NCI-H2081 (cell line): ENCODE results near the gene PLVAP.

ENCODE experiments used
- DNase-seq, 2 experiments: peaks; one replicate each; lab custom pipeline; 2025; lab: John Stamatoyannopoulos, UW

PLVAP gene

DNA sequence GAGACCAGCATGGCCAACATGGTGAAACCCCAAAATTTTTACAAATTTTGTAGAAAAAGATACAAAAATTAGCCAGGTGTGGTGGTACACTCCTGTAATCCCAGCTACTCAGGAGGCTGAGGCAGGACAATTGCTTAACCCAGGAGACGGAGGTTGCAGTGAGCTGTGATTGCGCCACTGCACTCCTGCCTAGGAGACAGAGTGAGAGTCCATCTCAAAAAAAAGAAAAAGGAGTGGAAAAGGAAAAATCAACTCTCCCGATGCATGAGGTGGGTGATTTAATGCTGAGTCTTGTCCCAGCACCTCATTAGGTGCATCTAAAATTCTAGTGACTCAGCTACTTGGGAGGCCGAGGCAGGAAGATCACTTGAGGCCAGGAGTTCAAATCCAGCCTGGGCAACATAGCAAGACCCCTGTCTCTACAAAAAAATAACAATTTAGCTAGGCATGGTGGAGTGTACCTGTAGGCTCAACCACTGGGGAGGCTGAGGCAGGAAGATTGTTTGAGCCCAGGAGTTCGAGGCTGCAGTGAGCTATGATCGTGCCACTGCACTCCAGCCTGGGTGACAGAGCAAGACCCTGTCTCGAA lies 20.0 kb downstream of the PLVAP start:
- no peak for DNase-seq

DNA sequence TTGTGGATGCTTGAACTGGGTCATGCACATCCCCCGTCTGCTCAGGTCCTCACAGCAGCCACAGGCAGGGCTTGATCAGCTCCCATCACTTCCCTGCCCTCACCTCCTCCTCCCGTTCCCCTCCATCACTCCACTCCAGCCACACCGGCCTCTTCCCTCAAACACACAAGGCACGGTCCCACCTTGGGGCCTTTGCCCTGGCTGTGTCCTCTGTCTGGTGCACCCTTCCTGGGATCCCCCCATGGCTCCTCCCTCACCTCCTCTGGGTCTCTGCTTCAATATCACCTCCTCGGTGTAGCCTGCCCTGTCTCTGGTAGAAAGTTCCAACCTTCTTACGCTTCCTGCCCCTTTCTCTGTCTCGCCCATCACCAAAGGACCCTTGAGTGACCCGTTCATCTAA lies 23.8 kb downstream of the PLVAP start:
- no peak for DNase-seq

DNA sequence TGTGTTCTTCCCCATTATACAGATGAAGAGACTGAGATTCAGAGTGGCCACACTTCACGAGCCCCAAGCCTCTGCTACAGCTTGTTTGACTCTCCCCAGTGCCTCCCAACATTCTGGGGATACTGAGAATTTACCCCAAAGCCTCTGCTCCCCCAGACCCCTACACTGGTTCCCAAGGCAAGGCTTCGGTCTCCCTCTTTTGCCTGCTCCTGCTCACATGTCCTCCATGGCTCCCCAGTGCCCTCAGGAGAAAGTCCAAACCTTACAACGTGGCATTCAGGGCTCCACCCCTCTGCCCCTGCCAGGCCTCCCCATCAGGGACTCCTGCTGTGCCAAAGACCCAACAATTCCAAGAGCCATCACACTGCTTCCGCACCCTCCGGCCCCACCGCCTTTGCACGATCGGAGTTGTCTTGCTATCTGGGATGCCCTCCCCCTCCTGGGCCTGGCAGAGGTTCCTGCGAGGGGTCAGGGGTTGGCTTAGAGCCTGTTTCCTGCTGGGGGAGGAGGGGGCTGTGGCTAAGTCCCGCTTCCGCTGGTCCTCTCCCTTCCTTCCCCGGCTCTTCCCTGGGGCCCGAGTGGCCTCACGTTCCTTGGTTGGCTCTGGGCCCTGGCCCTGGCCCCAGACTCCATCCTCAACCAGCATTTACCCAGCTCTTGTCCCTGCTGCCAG lies 24.4 kb downstream of the PLVAP start:
- DNase-seq, result no peak

DNA sequence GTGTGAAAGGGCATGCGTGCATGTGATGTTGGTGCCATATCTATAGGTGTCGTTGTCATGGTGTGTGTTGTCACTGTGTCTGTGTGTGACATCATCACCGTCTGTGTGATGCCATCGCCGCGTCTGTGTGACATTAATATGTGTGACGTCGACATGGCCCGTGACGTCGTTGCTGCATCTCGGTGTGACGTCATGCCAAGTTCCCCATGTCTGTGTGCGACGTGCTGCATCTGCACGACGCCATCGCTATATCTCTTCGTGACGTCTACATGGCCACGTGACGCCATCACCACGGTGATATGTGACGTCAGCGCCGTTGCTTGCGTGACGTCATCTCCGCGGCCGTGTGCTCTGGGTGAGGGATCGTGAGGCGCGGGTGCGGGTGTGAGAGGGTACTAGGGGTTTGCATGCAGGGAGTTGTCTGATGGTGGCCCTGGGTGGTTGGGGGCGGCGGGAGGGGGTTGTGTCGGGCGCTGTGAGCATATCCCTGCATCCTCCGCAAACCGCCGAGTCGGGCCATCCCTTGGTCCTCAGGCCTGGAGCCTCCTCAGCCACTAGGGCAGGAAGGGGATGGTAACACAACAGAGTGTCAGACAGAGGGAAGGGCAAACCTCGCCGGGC lies 25.2 kb downstream of the PLVAP start:
- no peak for DNase-seq

DNA sequence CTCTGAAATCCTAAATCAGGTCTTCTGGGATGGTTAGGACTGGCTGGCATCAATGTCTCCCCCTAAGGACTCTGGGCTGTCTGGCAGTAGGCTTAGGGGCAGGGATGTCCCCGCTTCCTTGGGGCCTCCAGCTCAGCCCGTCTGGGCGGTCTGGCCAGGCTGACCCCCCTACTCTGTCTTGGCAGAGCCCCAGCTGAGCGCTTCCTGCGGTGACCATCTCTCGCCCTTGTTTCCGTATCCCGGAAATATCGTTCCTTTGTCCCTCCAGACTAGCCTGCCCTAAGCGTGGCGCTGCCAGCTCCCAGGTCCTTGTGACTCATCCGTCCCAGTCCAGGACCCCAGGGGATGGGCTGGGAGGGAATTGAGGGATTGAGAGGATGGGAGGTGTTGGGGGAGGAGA lies 28.4 kb downstream of the PLVAP start:
- peak in 1 of 2 experiments; percentile 46 for DNase-seq

DNA sequence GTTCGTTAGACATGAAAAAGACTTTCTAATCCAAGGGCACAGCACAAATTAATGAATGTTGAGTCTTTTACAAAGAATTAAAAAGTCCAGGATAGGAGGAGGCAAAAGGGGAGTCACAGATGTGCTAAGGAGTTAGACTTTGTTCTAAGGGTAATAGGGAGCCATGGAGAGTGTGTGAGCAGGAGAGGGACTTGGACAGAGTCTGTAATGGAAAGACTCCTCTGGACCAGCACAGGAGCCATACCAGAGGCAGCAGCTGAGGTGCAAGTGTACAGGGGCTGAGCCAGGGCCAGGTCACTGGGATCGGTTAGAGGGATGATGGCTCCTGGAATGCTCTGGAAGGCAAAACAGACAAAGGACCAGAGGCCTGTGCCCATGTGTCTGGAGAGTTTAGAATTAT lies 29.3 kb downstream of the PLVAP start:
- no peak for DNase-seq

DNA sequence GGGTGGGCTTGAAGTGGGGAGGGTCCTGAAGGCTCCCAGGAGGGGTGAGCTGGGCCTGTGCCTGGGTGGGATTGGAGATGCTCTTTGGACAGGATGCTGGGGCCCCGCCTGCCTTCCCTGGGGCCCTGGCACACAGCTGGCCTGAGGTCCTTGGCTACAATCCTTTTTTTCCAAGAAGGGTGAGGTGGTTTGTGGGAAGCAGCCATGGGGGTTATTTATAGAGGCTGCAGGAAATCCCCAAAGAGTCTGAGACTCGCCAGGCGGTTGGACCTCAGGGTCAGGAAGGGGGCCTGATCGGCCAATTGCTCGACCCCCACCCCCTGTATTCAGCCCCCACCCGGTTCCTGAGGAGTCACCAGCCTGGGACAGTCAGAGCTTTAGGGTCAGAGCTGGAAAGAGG lies 29.8 kb downstream of the PLVAP start:
- no peak for DNase-seq

DNA sequence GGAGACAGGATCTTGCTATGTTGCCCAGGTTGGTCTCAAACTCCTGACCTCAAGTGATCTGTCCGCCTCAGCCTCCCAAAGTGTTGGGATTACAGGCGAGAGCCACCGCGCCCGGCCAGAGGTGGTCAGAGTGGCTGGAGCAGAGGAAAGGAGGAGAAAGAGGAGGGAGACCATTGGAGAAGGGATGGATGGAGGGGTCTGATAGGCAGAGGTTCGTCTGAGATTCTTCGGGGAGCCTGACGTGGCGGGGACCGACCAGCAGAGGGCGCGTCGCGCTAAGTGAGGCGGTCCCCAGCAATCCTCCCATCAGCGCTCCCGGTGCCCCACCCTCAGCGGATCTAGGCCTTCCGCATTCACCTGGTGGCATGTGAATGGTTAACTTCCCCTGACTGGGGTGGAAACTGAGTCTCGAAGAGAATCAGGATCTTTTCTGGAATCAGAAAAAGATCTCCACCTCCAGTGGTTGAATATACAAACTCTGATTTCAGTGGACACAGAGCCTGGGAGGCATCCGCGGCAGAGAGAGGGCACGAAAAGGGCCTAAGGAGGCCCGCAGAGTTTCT lies 31.0 kb downstream of the PLVAP start:
- peak; percentile 10 to 56 for DNase-seq

DNA sequence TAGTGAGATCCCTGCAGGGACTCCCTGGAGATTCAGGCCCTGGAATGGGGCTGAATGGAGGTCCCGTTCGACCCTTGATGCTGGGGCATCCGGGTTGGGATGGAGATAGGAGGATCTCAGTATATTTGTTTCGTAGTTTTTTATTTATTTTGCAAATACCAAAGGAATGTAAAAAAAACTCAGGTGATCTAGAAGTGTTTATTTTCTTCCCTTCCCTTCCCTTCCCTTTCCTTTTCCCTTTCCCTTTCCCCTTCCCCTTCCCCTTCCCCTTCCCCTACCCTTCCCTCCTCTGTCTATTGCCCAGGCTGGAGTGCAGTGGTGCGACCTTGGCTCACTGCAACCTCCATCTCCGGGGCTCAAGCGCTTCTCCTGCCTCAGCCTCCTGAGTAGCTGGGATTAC lies 35.3 kb downstream of the PLVAP start:
- DNase-seq, result no peak

DNA sequence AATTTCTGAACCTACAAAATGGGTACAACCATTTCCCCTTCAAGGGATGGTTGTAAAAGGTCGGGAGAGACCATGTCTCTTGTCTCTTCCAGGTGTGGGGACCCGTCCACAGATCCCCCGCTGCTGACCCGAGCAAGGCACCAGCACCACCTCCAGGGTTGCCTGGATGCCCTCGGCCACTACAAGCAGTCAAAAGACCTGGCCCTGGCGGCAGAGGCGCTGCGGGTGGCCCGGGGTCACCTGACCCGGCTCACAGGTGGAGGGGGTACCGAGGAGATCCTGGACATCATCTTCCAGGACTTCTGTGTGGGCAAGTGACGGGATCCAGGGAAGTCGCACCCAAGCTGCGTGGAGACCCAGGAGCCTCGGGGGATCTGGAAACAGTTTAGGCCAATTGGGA lies 35.8 kb downstream of the PLVAP start:
- no peak for DNase-seq

DNA sequence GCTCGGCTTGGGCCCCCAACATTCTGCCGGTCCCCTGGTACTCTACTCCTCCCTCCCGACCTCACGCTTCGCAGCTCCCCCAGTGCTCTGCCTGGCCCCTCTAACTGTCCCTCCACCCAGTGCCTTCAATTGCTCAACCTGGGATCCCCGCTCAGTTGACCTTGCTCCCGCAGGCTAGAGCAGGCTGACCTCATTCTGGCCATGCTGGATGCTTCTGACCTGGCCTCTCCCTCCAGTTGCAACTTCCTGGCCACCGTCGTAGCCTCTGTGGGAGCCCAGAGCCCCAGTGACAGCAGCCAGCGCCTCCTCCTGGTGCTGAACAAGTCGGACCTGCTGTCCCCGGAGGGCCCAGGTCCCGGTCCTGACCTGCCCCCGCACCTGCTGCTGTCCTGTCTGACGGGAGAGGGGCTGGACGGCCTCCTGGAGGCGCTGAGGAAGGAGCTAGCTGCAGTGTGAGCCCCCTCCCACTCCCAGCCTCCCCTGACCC lies 36.2 kb downstream of the PLVAP start:
- DNase-seq, result no peak

DNA sequence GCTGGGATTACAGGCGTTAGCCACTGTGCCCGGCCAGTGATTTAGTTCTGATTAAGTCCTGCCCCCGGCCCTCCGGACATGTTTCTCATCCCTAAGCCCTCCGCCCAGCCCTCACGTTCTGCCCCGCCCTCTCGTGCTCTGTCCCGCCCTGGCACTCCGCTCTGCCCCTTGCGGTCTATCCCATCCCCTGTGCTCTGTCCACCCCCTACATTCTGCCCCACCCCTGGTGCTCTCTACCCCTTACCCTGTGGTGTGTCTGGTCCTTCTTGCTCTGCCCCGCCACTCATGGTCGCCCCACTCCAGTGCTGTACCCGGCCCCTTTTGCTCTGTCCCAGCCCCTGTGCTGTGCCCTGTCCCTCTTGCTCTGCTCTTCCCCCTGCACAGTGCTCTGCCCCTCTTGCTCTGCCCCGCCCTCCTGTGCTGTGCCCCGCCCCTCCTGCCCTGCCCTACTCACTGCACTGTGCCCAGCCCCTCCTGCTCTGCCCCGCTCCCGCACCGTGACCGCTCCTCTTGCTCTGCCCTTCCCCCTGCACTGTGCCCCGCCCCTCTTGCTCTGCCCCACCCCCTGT lies 36.8 kb downstream of the PLVAP start:
- no peak for DNase-seq

DNA sequence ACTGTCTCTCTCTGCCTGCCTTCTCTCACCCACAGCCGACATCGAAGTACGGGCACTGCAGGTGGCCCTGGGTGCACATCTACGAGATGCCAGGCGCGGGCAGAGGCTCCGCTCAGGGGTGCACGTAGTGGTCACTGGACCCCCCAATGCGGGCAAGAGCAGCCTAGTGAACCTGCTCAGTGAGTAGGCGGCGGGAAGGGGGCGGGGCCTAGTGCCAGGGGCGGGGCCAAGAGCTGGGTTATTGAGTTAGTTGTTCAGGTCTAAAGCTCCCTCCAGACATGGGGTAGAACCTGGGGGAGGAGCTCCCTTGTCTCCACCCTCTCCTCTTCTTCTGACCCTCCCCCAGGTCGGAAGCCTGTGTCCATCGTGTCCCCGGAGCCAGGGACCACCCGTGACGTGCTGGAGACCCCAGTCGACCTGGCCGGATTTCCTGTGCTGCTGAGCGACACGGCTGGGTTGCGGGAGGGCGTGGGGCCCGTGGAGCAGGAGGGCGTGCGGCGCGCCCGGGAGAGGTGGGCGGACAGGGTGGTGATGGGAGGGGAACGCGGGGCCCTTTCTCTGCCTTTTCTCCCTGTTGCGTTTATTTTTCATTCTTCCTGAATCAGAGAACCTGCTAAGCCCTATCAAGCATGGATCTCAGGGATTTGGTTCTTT lies 37.9 kb downstream of the PLVAP start:
- DNase-seq, result no peak

DNA sequence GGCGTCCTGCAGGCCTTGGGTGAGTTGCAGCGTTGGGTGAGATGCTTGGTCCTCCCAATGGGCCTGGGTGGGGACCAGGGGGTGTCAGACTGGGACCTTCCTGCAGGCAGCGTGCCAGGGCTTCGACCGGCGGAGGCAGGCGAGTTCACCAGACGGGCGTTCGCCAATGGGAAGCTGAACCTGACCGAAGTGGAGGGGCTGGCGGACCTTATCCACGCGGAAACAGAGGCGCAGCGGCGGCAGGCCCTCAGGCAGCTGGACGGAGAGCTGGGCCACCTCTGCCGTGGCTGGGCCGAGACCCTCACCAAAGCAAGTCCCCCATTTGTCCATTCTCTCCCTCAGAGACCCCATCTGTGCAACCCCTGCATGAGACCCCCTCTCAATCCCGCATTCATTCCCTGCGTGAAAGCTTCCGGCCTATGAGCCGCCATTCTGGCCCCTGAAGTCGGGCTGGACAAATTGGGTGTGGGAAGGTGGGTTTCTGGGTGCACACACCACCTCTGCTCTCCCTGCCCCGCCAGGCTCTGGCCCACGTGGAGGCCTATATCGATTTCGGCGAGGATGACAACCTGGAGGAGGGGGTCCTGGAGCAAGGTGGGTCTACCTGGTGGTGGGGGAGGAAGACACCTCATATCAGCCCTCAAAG lies 38.6 kb downstream of the PLVAP start:
- no peak for DNase-seq

DNA sequence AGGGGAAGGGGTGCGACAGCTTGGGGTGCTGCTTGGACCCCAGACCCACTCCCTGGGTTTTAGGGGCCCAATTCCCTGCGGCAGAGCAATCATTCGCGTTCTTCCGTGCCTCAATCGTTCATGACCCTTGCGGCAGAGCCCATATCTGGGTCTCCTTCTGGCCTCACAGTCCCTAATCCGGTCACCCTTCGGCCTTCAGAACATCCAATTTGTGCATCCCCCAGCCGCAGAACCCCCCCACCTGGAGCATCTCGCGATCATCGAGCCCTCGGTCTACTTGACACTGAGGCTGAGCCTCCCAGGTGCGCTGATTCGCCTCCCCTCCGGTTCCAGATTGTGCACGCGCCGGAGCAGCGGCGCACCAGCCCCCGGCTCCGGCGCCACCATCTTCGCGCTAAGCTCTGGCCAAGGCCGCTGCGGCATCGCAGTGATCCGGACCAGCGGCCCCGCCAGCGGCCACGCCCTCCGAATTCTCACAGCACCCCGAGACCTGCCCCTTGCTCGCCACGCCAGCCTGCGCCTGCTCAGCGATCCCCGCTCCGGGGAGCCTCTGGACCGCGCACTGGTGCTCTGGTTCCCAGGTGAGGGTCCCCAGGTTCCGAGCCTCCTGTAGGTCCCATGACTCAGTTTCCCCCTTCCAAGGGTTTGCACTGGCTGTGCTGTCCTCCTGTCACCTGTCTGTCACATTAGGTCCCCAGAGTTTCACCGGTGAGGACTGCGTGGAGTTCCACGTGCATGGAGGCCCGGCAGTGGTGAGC lies 39.3 kb downstream of the PLVAP start:
- DNase-seq, result peak; percentile 17 to 37

DNA sequence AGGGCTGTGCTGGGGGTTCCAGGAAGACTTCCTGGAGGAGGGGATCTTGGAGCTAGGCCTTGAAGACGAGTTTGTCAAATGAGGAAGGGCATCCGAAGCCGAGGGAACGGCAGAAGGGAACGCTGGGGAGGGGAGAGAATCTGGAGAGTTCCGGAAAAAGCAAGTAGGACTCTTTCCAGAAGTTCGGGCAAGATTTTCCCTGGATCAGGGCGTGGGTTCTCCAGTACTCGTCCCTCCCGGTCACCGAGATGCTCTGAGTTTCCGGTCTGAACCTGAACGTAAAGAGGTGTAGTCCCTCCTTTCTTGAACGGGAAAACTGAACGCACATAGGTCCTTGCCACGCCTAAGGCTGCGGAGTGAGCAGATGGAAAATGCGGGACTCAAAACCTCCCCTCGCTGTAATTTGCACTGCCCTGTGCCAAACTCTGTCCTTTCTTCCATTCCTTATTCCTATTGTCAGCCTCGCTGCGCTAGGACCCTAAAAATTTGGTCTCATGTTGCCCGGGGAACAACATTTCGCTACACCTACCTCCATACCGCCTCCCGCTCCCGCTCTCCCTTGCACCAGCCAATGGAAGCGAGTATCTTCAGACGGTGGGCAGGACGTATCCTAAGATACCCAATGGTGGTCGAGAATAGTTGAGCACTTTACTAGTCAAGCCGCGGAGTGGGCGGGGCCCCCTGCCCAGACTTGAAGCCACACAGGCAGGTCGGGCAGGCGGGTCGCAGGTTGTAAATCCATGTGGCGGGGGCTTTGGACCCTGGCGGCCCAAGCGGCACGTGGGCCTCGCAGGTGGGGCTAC lies 40.1 kb downstream of the PLVAP start, which contains the start of gene GTPBP3:
Gene GTPBP3, plus strand, starts transcription at position 682 of the 803 bp plus-strand sequence. Its CDS starts 59 bp downstream, at position 741.
- DNase-seq, result peak; percentile 98 to 99

DNA sequence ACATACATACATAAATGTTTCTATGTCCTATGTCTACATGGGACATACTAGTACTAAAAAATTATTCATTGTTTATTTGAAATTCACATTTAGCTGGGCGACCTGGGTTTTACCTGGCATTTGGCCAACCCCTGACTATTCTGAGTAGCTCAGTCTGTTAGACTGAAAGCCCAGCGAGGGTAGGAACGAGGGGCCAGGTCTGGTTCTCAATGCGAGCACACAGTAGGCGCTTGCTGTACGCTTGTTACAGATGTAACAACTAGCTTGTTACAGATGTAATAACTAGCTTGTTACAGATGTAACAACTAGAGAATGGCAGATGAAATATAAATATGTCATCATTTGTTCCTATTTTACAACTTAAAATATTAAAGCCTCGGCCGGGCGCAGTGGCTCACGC lies 41.6 kb downstream of the PLVAP start:
- no peak for DNase-seq

DNA sequence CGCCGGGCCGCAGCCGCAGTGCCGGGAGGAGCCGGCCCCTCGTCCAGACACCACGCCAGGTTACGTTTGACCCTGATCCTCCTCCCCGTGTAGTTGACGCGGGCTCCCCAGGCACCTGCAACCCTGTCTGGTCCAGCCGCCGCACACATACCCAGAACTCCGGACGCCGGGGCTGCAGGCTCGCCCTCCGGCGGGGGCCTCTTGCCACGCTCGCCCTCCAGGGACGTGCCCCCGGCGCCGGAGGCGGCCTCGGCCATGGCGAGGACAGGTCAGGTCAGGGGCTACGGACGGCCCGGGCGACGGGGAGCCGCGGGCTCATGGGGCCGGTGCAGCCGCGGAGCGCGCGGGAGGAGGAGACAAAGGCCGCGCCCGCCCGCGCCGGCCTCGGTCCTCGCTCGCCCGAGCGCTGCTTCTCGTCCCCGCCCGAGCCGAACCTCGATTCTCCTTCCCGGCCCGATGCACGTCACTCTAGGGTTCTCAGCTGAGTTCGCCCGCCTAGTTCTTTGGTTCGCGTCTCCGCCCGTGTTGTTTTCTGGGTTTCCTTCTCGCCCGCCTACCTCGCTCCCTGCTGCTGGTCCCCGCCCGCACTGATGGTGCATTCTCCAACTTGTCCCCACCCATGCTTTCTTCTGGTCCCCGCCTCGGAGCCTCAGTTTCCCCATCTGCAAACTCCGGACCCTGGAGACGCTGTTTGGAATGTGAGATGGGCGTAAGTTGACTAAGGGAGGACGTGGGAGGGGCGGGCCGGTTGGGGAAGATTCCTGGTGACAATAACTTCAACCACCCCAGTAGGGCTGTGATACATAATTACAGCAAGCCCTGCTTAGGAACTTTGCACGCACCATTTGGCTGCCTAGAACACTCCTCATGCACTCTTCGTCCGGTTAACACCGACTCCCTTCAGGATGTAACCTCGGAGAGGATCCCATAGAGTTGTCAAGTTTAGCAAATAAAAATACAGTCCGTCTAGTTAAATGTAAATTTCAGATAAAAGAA lies 42.4 kb downstream of the PLVAP start, which contains the start of gene ANO8:
Gene ANO8, minus strand, starts transcription at position 442 of the 996 bp plus-strand sequence. Its CDS starts 185 bp downstream, at position 257.
- DNase-seq, result peak; percentile 93 to 98
